Testis (tissue), 3 donors: Measurements from ENCODE around the gene ZNF554. TPM values are rescaled to one million over a fixed set of nuclear protein-coding genes. Genes with fewer than 3 reads are reported as not detected.

Experiments
- DNase-seq: peaks from one replicate; pipeline ENCODE4 v3.0.0-alpha.2; 2019
- H3K27ac ChIP-seq, 2 donors: fragments of 200-600 bp; sonication (generic); one replicate each; pipeline ENCODE4 v1.5.1; 2019
- H3K27me3 ChIP-seq: fragments of 200-600 bp; sonication (generic); one replicate; pipeline ENCODE4 v1.5.1; 2019
- H3K36me3 ChIP-seq: fragments of 200-600 bp; sonication (generic); one replicate; pipeline ENCODE4 v1.5.1; 2017; ENCODE audit warnings: low read depth; ENCODE audit errors: missing control alignments
- H3K4me1 ChIP-seq: fragments of 200-600 bp; sonication (generic); one replicate; pipeline ENCODE4 v1.5.1; 2019
- H3K4me3 ChIP-seq, 2 donors: fragments of 200-600 bp; sonication (generic); one replicate each; pipeline ENCODE4 v1.5.1; 2017 to 2019
- H3K9me3 ChIP-seq: fragments of 200-600 bp; sonication (generic); one replicate; pipeline ENCODE4 v1.5.1; 2017
- POLR2A ChIP-seq: fragments of 450-650 bp; IDR thresholded peaks from one replicate; pipeline ENCODE4 v1.6.1; 2017; ENCODE audit warnings: antibody characterized with exemption, mild to moderate bottlenecking, moderate library complexity
- WGBS, 2 donors: methylation state at CpG; one replicate each; pipeline ENCODE4 v1.1.5; 2018; 5-methylcytosine and 5-hydroxymethylcytosine counted together
- intact Hi-C: fragments of 100-400 bp; cut with DNase I; formaldehyde crosslinking; loops from one replicate; pipeline ENCODE4 v1.15.1; 2023; ENCODE audit warnings: low total_unique reads
- polyA plus RNA-seq: library from polyadenylated mRNA; stranded (reverse); fragments of 350-450 nt; fragmentation: Illumina TruSeq; extraction: RNeasy Lipid Tissue Mini Kit (QIAGEN cat#74804); gene quantifications from one replicate; pipeline ENCODE4 v1.2.3, GENCODE V29; 2014; ENCODE audit warnings: low read depth, low replicate concordance; ENCODE audit not compliant: insufficient read depth
- total RNA-seq, 2 donors: library from RNA; depleted of rRNA; stranded (reverse); fragments of >200 nt; gene quantifications; one replicate each; pipeline ENCODE4 v1.2.3, GENCODE V29; 2016
- TF ChIP-seq, protein P1 (sequence below), 3 experiments: fragments of 450-650 bp in 2 of 3; fragments of 200-600 bp in 1 of 3; sonication (generic) in 1 of 3; IDR thresholded peaks; one replicate each; pipeline ENCODE4 v1.5.1; 2016 to 2019; ENCODE audit warnings: antibody characterized with exemption in 3 of 3, mild to moderate bottlenecking in 2 of 3, moderate library complexity in 1 of 3

Gene ZNF554
- total and polyA plus RNA-seq, 3 donors from 2014 or later, result 6.9 to 9.4 (median 9.3) TPM

DNA sequence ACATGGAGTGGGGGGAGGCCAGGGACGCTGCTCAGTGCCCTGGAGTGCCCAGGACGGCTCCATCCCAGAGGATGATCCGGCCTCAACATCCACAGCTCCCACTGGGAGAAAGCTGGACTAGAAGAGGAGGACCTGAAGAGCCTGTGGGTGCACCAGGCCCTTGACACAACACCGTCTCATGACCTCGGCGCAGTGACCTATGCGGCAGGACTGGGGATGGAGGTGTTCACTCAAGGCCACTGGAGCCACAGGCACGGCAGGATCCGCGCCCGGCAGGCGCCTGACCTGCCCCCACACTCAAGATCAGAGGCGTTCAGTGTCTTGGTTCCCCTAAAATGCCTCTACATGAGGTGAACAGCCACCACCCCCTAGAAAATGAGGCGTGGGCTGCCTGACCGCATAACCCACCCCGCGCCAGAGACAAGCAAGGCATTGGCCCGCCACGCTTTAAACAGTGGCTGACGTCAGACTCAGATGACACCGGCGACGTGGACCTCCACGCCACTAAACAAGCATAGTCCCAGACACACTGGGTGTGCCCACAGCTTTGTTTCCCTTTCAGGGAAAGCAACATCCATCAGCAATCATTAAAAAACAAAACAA lies 44.6 kb upstream of the ZNF554 start:
- intact Hi-C loops, result no loop called here
- Histone ChIP-seq H3K36me3 (no peaks in the 10 kb centered on the region), H3K4me3 (no peak overlapping the region), H3K27me3 (no peaks in the 10 kb centered on the region), H3K9me3 (no peaks in the 10 kb centered on the region), H3K27ac (peak overlapping the region in 1 of 2 donors; percentile 72), H3K4me1 (peaks cover 21% of the 10 kb centered on the region)
- WGBS, 2 donors, result 74 to 81% methylated on average over 15 to 24 of the region's 24 CpGs
- TF ChIP-seq POLR2A, result no peak
- TF ChIP-seq, protein P1, sequence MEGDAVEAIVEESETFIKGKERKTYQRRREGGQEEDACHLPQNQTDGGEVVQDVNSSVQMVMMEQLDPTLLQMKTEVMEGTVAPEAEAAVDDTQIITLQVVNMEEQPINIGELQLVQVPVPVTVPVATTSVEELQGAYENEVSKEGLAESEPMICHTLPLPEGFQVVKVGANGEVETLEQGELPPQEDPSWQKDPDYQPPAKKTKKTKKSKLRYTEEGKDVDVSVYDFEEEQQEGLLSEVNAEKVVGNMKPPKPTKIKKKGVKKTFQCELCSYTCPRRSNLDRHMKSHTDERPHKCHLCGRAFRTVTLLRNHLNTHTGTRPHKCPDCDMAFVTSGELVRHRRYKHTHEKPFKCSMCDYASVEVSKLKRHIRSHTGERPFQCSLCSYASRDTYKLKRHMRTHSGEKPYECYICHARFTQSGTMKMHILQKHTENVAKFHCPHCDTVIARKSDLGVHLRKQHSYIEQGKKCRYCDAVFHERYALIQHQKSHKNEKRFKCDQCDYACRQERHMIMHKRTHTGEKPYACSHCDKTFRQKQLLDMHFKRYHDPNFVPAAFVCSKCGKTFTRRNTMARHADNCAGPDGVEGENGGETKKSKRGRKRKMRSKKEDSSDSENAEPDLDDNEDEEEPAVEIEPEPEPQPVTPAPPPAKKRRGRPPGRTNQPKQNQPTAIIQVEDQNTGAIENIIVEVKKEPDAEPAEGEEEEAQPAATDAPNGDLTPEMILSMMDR (IDR thresholded peaks at IDR 0.05), result no peak
- no peak for DNase-seq

GRCh38 chr19:2775556-2776430 lies 43.9 kb upstream of the ZNF554 start:
- peaks cover 16% of the 10 kb centered on the region for H3K4me1 ChIP-seq

GRCh38 chr19:2777952-2778683 lies 41.5 kb upstream of the ZNF554 start:
- H3K36me3 ChIP-seq, result no peaks in the 10 kb centered on the region
- intact Hi-C loops, result no loop called here
- 91 to 96% methylated on average over 15 to 19 of the region's 19 CpGs for WGBS, 2 donors
- no peak for DNase-seq
- TF ChIP-seq, protein P1 (IDR thresholded peaks at IDR 0.05), result no peak
- no peak for TF ChIP-seq POLR2A
- no peak overlapping the region for H3K27ac ChIP-seq
- H3K9me3 ChIP-seq, result no peaks in the 10 kb centered on the region
- no peak overlapping the region for H3K4me3 ChIP-seq
- peaks cover 23% of the 10 kb centered on the region for H3K4me1 ChIP-seq
- no peaks in the 10 kb centered on the region for H3K27me3 ChIP-seq

More at GRCh38 chr19:2775556-2776430, 43.9 kb upstream of the ZNF554 start:
- intact Hi-C loops, result no loop called here
- Histone ChIP-seq H3K27ac (peak overlapping the region in 1 of 2 donors; percentile 72), H3K27me3 (no peaks in the 10 kb centered on the region), H3K4me3 (no peak overlapping the region), H3K36me3 (no peaks in the 10 kb centered on the region), H3K9me3 (no peaks in the 10 kb centered on the region)
- no peak for TF ChIP-seq POLR2A
- TF ChIP-seq, protein P1 (IDR thresholded peaks at IDR 0.05), result no peak
- peak; percentile 36 for DNase-seq
- WGBS, 2 donors, result 82 to 84% methylated on average over 29 of the region's 29 CpGs

DNA sequence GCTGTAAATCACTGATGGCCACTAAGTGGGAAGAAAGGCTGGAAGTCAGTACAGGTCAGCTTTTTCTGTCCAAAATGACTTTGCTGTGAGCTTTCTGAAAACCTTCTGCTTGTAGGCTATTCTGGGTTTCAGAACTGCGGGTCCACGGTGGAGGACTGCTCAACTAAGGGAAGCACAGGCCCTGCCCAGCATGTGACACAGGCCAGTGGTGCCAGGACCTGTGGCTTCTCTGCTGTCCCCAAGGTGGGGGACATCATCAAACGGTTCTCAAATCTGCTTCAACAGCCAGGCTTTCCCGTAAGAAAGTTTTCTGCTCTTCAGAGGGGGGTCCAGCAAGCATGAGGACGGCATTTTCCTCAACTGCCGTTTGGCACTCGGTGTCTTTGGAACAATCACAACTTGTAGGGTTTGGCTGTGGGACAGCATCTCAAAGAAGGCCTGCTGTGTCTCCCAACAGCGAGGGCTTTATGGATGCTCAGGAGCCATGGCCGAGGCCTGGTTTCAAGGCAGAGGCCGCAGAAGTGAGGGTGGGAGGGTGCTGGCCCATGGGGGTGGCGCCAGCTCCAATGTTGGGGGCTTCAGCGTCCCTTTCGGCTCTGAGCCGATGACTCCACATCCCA lies 40.4 kb upstream of the ZNF554 start:
- Histone ChIP-seq H3K27ac (peak overlapping the region in 1 of 2 donors; percentile 24), H3K4me3 (no peak overlapping the region), H3K9me3 (no peaks in the 10 kb centered on the region), H3K27me3 (no peaks in the 10 kb centered on the region), H3K4me1 (peaks cover 24% of the 10 kb centered on the region), H3K36me3 (no peaks in the 10 kb centered on the region)
- intact Hi-C loops, result no loop called here
- whole genome bisulfite sequencing, 2 donors, result 57 to 72% methylated on average over 8 to 14 of the region's 14 CpGs
- TF ChIP-seq POLR2A, result no peak
- TF ChIP-seq, protein P1 (IDR thresholded peaks at IDR 0.05), result no peak
- DNase-seq, result no peak
